Hepatocyte (in vitro differentiated cells): ENCODE measurements around the gene DOC2B. TPM values are rescaled to one million over a fixed set of nuclear protein-coding genes. Genes with fewer than 3 reads are reported as not detected.

Experiments
- DNase-seq: peaks from one replicate; pipeline ENCODE4 v3.0.0-alpha.2; 2016; ENCODE audit warnings: low spot score
- H2AFZ ChIP-seq: fragments of 200-600 bp; sonication (generic); 2 replicates; pipeline ENCODE4 v1.6.0; 2016; ENCODE audit warnings: antibody characterized with exemption, mild to moderate bottlenecking
- H3K27ac ChIP-seq: fragments of 200-600 bp; sonication (generic); 2 replicates; pipeline ENCODE4 v1.5.1; 2016; ENCODE audit warnings: mild to moderate bottlenecking
- H3K27me3 ChIP-seq: fragments of 200-600 bp; sonication (generic); 2 replicates; pipeline ENCODE4 v1.6.1; 2016
- H3K36me3 ChIP-seq: fragments of 200-600 bp; sonication (generic); replicated peaks from 2 replicates; pipeline ENCODE4 v1.5.1; 2016; ENCODE audit warnings: low read depth; ENCODE audit not compliant: insufficient read depth
- H3K4me1 ChIP-seq: fragments of 200-600 bp; sonication (generic); 2 replicates; pipeline ENCODE4 v1.5.1; 2016; ENCODE audit warnings: mild to moderate bottlenecking, moderate library complexity; ENCODE audit not compliant: insufficient read depth
- H3K4me2 ChIP-seq: fragments of 200-600 bp; sonication (generic); 2 replicates; pipeline ENCODE4 v1.6.0; 2016
- H3K4me3 ChIP-seq: fragments of 200-600 bp; sonication (generic); 2 replicates; pipeline ENCODE4 v1.5.1; 2016; ENCODE audit warnings: mild to moderate bottlenecking
- H3K79me2 ChIP-seq: fragments of 200-600 bp; sonication (generic); 2 replicates; pipeline ENCODE4 v1.6.0; 2017; ENCODE audit warnings: mild to moderate bottlenecking
- H3K9me2 ChIP-seq: fragments of 200-600 bp; sonication (generic); replicated peaks from 2 replicates; pipeline ENCODE4 v1.6.0; 2017; ENCODE audit warnings: mild to moderate bottlenecking; ENCODE audit not compliant: insufficient read depth
- H3K9me3 ChIP-seq: fragments of 200-600 bp; sonication (generic); 2 replicates; pipeline ENCODE4 v1.5.1; 2016; ENCODE audit warnings: low read depth, mild to moderate bottlenecking
- H4K20me1 ChIP-seq: fragments of 200-600 bp; sonication (generic); 2 replicates; pipeline ENCODE4 v1.6.0; 2016; ENCODE audit warnings: mild to moderate bottlenecking; ENCODE audit not compliant: insufficient read depth, poor library complexity, severe bottlenecking
- EZH2 ChIP-seq: fragments of 200-600 bp; sonication (generic); IDR thresholded peaks from 2 replicates; pipeline ENCODE4 v1.6.1; 2016; ENCODE audit warnings: antibody characterized with exemption, mild to moderate bottlenecking, borderline replicate concordance
- EZH2phosphoT487 ChIP-seq: fragments of 200-600 bp; sonication (generic); IDR thresholded peaks from one replicate; pipeline ENCODE4 v1.6.1; 2018; ENCODE audit warnings: antibody characterized with exemption, mild to moderate bottlenecking, low read depth, moderate library complexity; ENCODE audit not compliant: unreplicated experiment, severe bottlenecking
- WGBS: methylation state at CpG from one replicate; pipeline ENCODE4 v1.1.6; 2016; ENCODE audit warnings: low lambda C conversion rate; ENCODE audit errors: missing lambda C conversion rate; 5-methylcytosine and 5-hydroxymethylcytosine counted together
- polyA plus RNA-seq: library from polyadenylated mRNA; unstranded; fragments of >200 nt; fragmentation: Nextera tagmentation; extraction: Ambion mirVana; gene quantifications from 2 replicates; pipeline ENCODE4 v1.2.1, GENCODE V29; 2016
- total RNA-seq: library from RNA; depleted of rRNA; stranded (reverse); fragments of >200 nt; gene quantifications from 2 replicates; pipeline ENCODE4 v1.2.3, GENCODE V29; 2014
- TF ChIP-seq, protein P1 (sequence below): fragments of 200-600 bp; sonication (generic); IDR thresholded peaks from 2 replicates; pipeline ENCODE4 v1.5.1; 2016; ENCODE audit warnings: antibody characterized with exemption, mild to moderate bottlenecking; ENCODE audit not compliant: poor library complexity

Gene DOC2B
- total and polyA plus RNA-seq, 2 experiments from 2014 or later: 0.59 to 1.6 TPM

DNA sequence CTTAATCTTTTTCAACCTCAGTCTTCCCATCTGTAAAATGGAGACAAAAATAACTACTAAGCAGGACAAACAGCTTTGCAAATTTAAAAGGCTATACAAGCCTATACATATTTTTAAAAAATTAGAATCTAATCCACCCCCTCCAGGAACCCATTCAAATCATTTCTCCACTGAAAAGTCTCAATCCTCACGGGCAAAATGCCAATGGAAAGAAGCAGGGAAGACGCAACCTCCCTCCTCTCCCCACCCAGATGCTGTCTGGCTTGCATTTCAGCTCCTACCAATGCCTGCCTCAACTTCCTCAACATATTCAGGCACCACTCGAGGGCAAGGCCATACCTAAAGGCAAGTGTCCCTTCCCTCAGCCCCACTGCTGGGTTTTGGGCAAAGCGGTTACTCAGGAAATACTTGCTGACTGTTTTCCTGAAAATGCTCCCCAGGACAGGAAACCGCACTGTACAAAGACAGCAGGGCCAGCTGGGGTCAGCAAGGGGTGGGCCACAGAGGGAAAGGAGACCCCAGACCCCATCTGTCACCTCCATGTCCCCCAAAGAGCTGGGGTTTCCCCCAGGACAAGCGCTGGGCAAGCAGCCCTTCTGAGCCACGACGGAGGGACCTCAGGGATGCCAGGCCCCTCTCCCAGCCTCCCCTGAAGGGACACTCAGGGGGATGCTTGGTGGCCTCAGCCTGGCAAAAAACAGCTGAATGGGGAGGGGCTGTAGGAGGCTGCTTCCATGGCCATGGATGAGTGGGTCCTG, 47.7 kb upstream of the DOC2B start:
- DNase-seq: no peak
- no peaks in the 10 kb centered on the region for H3K79me2 ChIP-seq
- H4K20me1 ChIP-seq: no peaks in the 10 kb centered on the region
- H3K4me2 ChIP-seq: no peak overlapping the region
- WGBS: 86% methylated on average over 8 of the region's 8 CpGs
- H3K9me2 ChIP-seq: no peaks in the 10 kb centered on the region
- no peaks in the 10 kb centered on the region for H3K4me1 ChIP-seq
- H3K27ac ChIP-seq: no peak overlapping the region
- no peak for TF ChIP-seq EZH2phosphoT487
- TF ChIP-seq, protein P1, sequence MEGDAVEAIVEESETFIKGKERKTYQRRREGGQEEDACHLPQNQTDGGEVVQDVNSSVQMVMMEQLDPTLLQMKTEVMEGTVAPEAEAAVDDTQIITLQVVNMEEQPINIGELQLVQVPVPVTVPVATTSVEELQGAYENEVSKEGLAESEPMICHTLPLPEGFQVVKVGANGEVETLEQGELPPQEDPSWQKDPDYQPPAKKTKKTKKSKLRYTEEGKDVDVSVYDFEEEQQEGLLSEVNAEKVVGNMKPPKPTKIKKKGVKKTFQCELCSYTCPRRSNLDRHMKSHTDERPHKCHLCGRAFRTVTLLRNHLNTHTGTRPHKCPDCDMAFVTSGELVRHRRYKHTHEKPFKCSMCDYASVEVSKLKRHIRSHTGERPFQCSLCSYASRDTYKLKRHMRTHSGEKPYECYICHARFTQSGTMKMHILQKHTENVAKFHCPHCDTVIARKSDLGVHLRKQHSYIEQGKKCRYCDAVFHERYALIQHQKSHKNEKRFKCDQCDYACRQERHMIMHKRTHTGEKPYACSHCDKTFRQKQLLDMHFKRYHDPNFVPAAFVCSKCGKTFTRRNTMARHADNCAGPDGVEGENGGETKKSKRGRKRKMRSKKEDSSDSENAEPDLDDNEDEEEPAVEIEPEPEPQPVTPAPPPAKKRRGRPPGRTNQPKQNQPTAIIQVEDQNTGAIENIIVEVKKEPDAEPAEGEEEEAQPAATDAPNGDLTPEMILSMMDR: no peak
- TF ChIP-seq EZH2: no peak
- H3K36me3 ChIP-seq: no peaks in the 10 kb centered on the region
- H2AFZ ChIP-seq: no peak overlapping the region
- no peaks in the 10 kb centered on the region for H3K9me3 ChIP-seq
- no peak overlapping the region for H3K4me3 ChIP-seq
- H3K27me3 ChIP-seq: no peaks in the 10 kb centered on the region

GRCh38 chr17:227946-228615, 46.6 kb upstream of the DOC2B start:
- Histone ChIP-seq H4K20me1 (no peaks in the 10 kb centered on the region), H3K4me2 (no peak overlapping the region), H3K79me2 (no peaks in the 10 kb centered on the region), H3K36me3 (no peaks in the 10 kb centered on the region), H3K27me3 (no peaks in the 10 kb centered on the region), H3K4me1 (no peaks in the 10 kb centered on the region), H3K9me2 (no peaks in the 10 kb centered on the region), H3K4me3 (no peak overlapping the region), H3K9me3 (no peaks in the 10 kb centered on the region), H3K27ac (no peak overlapping the region), H2AFZ (no peak overlapping the region)
- 87% methylated on average over 19 of the region's 19 CpGs for WGBS
- no peak for DNase-seq
- TF ChIP-seq EZH2phosphoT487 (no peak), EZH2 (no peak)
- TF ChIP-seq, protein P1: no peak

GRCh38 chr17:227078-227945, 45.9 kb upstream of the DOC2B start:
- Histone ChIP-seq H4K20me1 (no peaks in the 10 kb centered on the region), H3K79me2 (no peaks in the 10 kb centered on the region), H3K36me3 (no peaks in the 10 kb centered on the region), H3K4me2 (no peak overlapping the region), H3K9me2 (no peaks in the 10 kb centered on the region), H3K27ac (no peak overlapping the region), H3K27me3 (no peaks in the 10 kb centered on the region), H3K4me3 (no peak overlapping the region), H3K4me1 (no peaks in the 10 kb centered on the region), H2AFZ (no peak overlapping the region), H3K9me3 (no peaks in the 10 kb centered on the region)
- TF ChIP-seq EZH2phosphoT487 (no peak), EZH2 (no peak)
- TF ChIP-seq, protein P1: no peak
- DNase-seq: no peak
- WGBS: 76% methylated on average over 15 of the region's 15 CpGs
